MCF 10A (cell line): Measurements from ENCODE around the gene SNX3. TPM values are rescaled to one million over a fixed set of nuclear protein-coding genes. Genes with fewer than 3 reads are reported as not detected.
A peak's percentile ranks its signal among the peaks of the same experiment; 100 is the strongest.

Experiments used
- BruUV-seq: library from RNA; stranded (reverse); fragments of 400-500 nt; replicated peaks from 2 replicates; lab custom pipeline; 2021; lab: Mats Ljungman, UMichigan
- CTCF ChIA-PET: fragments of 300-600 bp; sonication (Branson Sonifier 250); formaldehyde crosslinking; extraction: SDS; loops from one replicate; lab custom pipeline; 2021; ENCODE audit warnings: antibody characterized with exemption, inconsistent platforms; lab: Yijun Ruan, JAX
- POLR2A ChIA-PET: fragments of 300-600, 350-650 bp; sonication (Branson Sonifier 250); formaldehyde crosslinking; extraction: SDS; loops from one replicate; lab custom pipeline; 2020; ENCODE audit warnings: antibody characterized with exemption, inconsistent platforms; lab: Yijun Ruan, JAX
- DNase-seq: peaks from one replicate; pipeline ENCODE4 v3.0.0-alpha.2; 2018; ENCODE audit not compliant: unreplicated experiment
- H3K27ac Mint-ChIP-seq: one replicate; pipeline ENCODE4 v1.8.0; 2022; ENCODE audit warnings: mild to moderate bottlenecking, low read depth, mixed read lengths; ENCODE audit not compliant: unreplicated experiment
- H3K27me3 Mint-ChIP-seq: one replicate; pipeline ENCODE4 v1.8.0; 2022; ENCODE audit warnings: mixed read lengths; ENCODE audit not compliant: insufficient read depth, unreplicated experiment
- H3K36me3 Mint-ChIP-seq: one replicate; pipeline ENCODE4 v1.8.0; 2022; ENCODE audit warnings: mild to moderate bottlenecking, moderate library complexity, mixed read lengths; ENCODE audit not compliant: insufficient read depth, unreplicated experiment
- H3K4me1 Mint-ChIP-seq: one replicate; pipeline ENCODE4 v1.8.0; 2022; ENCODE audit warnings: mixed read lengths; ENCODE audit not compliant: insufficient read depth, unreplicated experiment
- H3K4me3 Mint-ChIP-seq: one replicate; pipeline ENCODE4 v1.8.0; 2022; ENCODE audit warnings: mild to moderate bottlenecking, moderate library complexity, mixed read lengths; ENCODE audit not compliant: unreplicated experiment
- H3K9me3 Mint-ChIP-seq: one replicate; pipeline ENCODE4 v1.8.0; 2022; ENCODE audit warnings: mixed read lengths; ENCODE audit not compliant: unreplicated experiment
- CTCF ChIP-seq: fragments of 200-600 bp; IDR thresholded peaks from one replicate; pipeline ENCODE4 v1.8.0; 2022; ENCODE audit warnings: antibody characterized with exemption, mild to moderate bottlenecking; ENCODE audit not compliant: unreplicated experiment
- intact Hi-C: fragments of 100-400 bp; cut with micrococcal nuclease; formaldehyde crosslinking; loops from 2 replicates; pipeline ENCODE4 v1.14.1; 2022
- total RNA-seq: library from RNA; stranded (reverse); gene quantifications from 2 replicates; pipeline ENCODE4 v1.2.3, GENCODE V29; 2022

The SNX3 gene
- total RNA-seq, 1 experiment from 2014 or later: 114 TPM

DNA sequence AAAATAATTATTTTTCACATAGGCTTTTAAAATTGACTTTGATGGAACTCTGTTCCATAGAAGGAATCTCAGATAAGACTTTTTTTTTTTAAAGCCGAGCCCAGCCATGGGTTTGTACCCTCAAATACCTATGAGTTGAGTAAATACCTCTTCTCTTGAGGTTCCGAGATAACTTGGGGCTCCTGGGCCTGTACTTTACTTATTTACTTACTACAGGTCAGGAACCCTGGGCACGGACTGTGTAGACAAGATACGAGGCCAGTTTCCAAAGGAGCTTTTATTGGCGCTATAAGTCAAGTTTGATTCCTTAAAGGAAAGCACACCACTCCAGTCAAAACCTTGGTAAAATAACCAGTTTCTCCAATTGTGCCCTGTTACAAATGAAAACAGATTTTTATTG lies 41.5 kb upstream of the SNX3 start:
- DNase-seq: no peak
- CTCF ChIA-PET: no interaction called here
- Mint-ChIP-seq H3K36me3 (peaks cover 4% of the 10 kb centered on the region), H3K27ac (no peak overlapping the region), H3K4me1 (peaks cover 16% of the 10 kb centered on the region), H3K27me3 (no peaks in the 10 kb centered on the region), H3K4me3 (no peak overlapping the region), H3K9me3 (no peaks in the 10 kb centered on the region)
- BruUV-seq: no TSS peak
- intact Hi-C loops: no loop called here
- POLR2A ChIA-PET: interaction anchor here (0.7 to 2.3 kb wide), 2 partner anchors 7 to 983 kb away, joined by 3 to 9 read pairs; partner anchors contain the start of gene AFG1L
- no peak for TF ChIP-seq CTCF

GRCh38 chr6:108295676-108296075 lies 34.8 kb upstream of the SNX3 start:
- peaks cover 4% of the 10 kb centered on the region for H3K36me3 Mint-ChIP-seq
- peaks cover 10% of the 10 kb centered on the region for H3K4me1 Mint-ChIP-seq
- intact Hi-C loops: loop anchor here (1.0 kb wide), 1 partner anchor 34 kb away; the partner anchor contains the start of gene SNX3
- peak overlapping the region; percentile 99 for H3K27ac Mint-ChIP-seq
- POLR2A ChIA-PET: interaction anchor here (0.6 to 5.1 kb wide), 9 partner anchors 8 to 144 kb away, joined by 3 to 80 read pairs (median 6); partner anchors contain the start of gene SNX3
- no peak for TF ChIP-seq CTCF
- CTCF ChIA-PET: interaction anchor here (0.5 to 1.8 kb wide), 5 partner anchors 16 to 597 kb away, joined by 3 to 6 read pairs (median 4); partner anchors contain the start of gene SNX3
- no peaks in the 10 kb centered on the region for H3K27me3 Mint-ChIP-seq
- H3K4me3 Mint-ChIP-seq: peak overlapping the region; percentile 94
- H3K9me3 Mint-ChIP-seq: no peaks in the 10 kb centered on the region
- DNase-seq: peak; percentile 5
- no TSS peak for BruUV-seq

GRCh38 chr6:108294727-108295625 lies 34.1 kb upstream of the SNX3 start, which contains the start of gene AFG1L:
AFG1L (plus strand) TSS chr6:108295054; CDS start chr6:108295080, 26 bp downstream.
- H3K9me3 Mint-ChIP-seq: no peaks in the 10 kb centered on the region

More at GRCh38 chr6:108294727-108295625, 34.1 kb upstream of the SNX3 start, which contains the start of gene AFG1L:
- H3K4me3 Mint-ChIP-seq: peak within 1 kb of the TSS; percentile 94
- intact Hi-C loops: loop anchor here (1.0 kb wide), 1 partner anchor 34 kb away; the partner anchor contains the start of gene SNX3
- no peaks in the 10 kb centered on the region for H3K27me3 Mint-ChIP-seq
- H3K4me1 Mint-ChIP-seq: peaks cover 10% of the 10 kb centered on the region
- TF ChIP-seq CTCF: no peak
- H3K27ac Mint-ChIP-seq: peak within 1 kb of the TSS; percentile 99
- ChIA-PET POLR2A (interaction anchor here (0.6 to 5.1 kb wide), 15 partner anchors 9 to 789 kb away, joined by 3 to 80 read pairs (median 4); partner anchors contain the start of gene SNX3), CTCF (interaction anchor here (0.5 to 1.8 kb wide), 7 partner anchors 16 to 1878 kb away, joined by 3 to 6 read pairs (median 4); partner anchors contain the start of gene SNX3)
- DNase-seq: peak; percentile 93
- H3K36me3 Mint-ChIP-seq: peaks cover 4% of the 10 kb centered on the region
- BruUV-seq: TSS peak; percentile 69
